Sciatic nerve (tissue), 2 donors: ENCODE measurements around the gene GGA1. TPM values are rescaled to one million over a fixed set of nuclear protein-coding genes. Genes with fewer than 3 reads are reported as not detected.

Source experiments
- ATAC-seq: fragments of 200-7000 bp; cut with Tn5 transposase; one replicate; pipeline ENCODE4 v1.9.1; 2020; ENCODE audit warnings: mild to moderate bottlenecking, moderate library complexity
- DNase-seq: peaks from one replicate; pipeline ENCODE4 v3.0.0-alpha.2; 2020; ENCODE audit warnings: low spot score
- intact Hi-C: fragments of 100-400 bp; cut with DNase I; formaldehyde crosslinking; loops from one replicate; pipeline ENCODE4 v1.14.2; 2022
- total RNA-seq: library from RNA; stranded (reverse); fragmentation: NEBNext Ultra II Directional; extraction: Animal tissue kit (Norgen Biotek cat#: 25700); gene quantifications from one replicate; pipeline ENCODE4 v1.2.1, GENCODE V29; 2021
- donor health status: DM: no; HTN: no; CAD: no.
- donor health status: DM: no; HTN: no; CAD: no.

GGA1 gene
- total RNA-seq, 1 donor from 2014 or later = 71.2 TPM

GRCh38 chr22:37680191-37680851, 71.7 kb downstream of the GGA1 start:
- DNase-seq (no peak), ATAC-seq (no peak)
- intact Hi-C loops = no loop called here

GRCh38 chr22:37681001-37681424, 72.4 kb downstream of the GGA1 start:
- intact Hi-C loops = no loop called here
- ATAC-seq (no peak), DNase-seq (no peak)

GRCh38 chr22:37681556-37682049, 73.0 kb downstream of the GGA1 start:
- DNase-seq = peak; percentile 83
- intact Hi-C loops = no loop called here
- peak; percentile 50 for ATAC-seq

Other genes starting within 250 kb of the GGA1 start
- 5.9 TPM for gene ELFN2, start 181.4 kb upstream of the GGA1 start, total RNA-seq
- gene MFNG, start 122.5 kb upstream of the GGA1 start, total RNA-seq = 22.3 TPM
- gene CARD10, start 89.4 kb upstream of the GGA1 start, total RNA-seq = 31.6 TPM
- 83.1 TPM for gene CDC42EP1, start 48.4 kb upstream of the GGA1 start, total RNA-seq
- gene LGALS2, start 28.7 kb upstream of the GGA1 start, total RNA-seq = not detected
- gene SH3BP1, start 30.8 kb downstream of the GGA1 start, total RNA-seq = 10.3 TPM
- gene PDXP, start 49.9 kb downstream of the GGA1 start, total RNA-seq = 10.0 TPM
- 1,269 TPM for gene LGALS1, start 66.8 kb downstream of the GGA1 start, total RNA-seq
- 21.2 TPM for gene NOL12, start 77.5 kb downstream of the GGA1 start, total RNA-seq
- gene TRIOBP, start 88.2 kb downstream of the GGA1 start, total RNA-seq = 84.0 TPM
- gene GCAT, start 199.1 kb downstream of the GGA1 start, total RNA-seq = 7.6 TPM
- gene GALR3, start 214.5 kb downstream of the GGA1 start, total RNA-seq = not detected
- gene ANKRD54, start 235.5 kb downstream of the GGA1 start, total RNA-seq = 17.3 TPM
- 315 TPM for gene EIF3L, start 240.6 kb downstream of the GGA1 start, total RNA-seq